GM20000 (cell line): ENCODE results near the gene FANCF.

Source experiments
- DNase-seq: peaks from one replicate; pipeline ENCODE4 v3.0.0; 2012; ENCODE audit warnings: low spot score
- TF ChIP-seq, protein P1 (sequence below): IDR thresholded peaks from 2 replicates; pipeline ENCODE4 v1.5.1; 2012; ENCODE audit warnings: mild to moderate bottlenecking, control low read depth; ENCODE audit errors: extremely low read depth, missing control alignments

The FANCF gene, protein sequence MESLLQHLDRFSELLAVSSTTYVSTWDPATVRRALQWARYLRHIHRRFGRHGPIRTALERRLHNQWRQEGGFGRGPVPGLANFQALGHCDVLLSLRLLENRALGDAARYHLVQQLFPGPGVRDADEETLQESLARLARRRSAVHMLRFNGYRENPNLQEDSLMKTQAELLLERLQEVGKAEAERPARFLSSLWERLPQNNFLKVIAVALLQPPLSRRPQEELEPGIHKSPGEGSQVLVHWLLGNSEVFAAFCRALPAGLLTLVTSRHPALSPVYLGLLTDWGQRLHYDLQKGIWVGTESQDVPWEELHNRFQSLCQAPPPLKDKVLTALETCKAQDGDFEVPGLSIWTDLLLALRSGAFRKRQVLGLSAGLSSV

DNA sequence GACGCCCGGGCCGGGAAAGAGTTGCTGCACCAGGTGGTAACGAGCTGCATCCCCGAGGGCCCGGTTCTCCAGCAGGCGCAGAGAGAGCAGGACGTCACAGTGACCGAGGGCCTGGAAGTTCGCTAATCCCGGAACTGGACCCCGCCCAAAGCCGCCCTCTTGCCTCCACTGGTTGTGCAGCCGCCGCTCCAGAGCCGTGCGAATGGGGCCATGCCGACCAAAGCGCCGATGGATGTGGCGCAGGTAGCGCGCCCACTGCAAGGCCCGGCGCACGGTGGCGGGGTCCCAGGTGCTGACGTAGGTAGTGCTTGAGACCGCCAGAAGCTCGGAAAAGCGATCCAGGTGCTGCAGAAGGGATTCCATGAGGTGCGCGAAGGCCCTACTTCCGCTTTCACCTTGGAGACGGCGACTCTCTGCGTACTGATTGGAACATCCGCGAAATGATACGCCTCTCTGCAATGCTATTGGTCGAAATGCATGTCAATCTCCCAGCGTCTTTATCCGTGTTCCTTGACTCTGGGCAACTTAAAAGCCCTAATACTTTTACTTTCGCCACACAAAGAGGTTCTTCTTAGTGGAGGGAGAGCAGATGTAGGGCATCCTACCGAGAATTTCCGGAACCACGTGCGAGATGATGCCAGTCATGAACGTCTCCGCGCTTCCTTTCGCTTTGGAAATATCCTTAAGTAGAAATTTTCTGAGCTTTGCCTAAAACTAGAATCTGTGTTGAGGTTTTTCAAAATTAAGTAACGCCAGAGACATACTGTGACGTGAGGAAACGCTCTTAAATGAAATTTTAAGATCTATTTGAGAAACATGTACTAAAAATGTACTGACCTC is at the start of gene FANCF:
FANCF (minus strand) TSS at position 376 of the 840 bp plus-strand sequence; CDS start at position 363, 13 bp downstream.
- DNase-seq = peak; percentile 90
- TF ChIP-seq, protein P1, sequence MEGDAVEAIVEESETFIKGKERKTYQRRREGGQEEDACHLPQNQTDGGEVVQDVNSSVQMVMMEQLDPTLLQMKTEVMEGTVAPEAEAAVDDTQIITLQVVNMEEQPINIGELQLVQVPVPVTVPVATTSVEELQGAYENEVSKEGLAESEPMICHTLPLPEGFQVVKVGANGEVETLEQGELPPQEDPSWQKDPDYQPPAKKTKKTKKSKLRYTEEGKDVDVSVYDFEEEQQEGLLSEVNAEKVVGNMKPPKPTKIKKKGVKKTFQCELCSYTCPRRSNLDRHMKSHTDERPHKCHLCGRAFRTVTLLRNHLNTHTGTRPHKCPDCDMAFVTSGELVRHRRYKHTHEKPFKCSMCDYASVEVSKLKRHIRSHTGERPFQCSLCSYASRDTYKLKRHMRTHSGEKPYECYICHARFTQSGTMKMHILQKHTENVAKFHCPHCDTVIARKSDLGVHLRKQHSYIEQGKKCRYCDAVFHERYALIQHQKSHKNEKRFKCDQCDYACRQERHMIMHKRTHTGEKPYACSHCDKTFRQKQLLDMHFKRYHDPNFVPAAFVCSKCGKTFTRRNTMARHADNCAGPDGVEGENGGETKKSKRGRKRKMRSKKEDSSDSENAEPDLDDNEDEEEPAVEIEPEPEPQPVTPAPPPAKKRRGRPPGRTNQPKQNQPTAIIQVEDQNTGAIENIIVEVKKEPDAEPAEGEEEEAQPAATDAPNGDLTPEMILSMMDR = no peak

DNA sequence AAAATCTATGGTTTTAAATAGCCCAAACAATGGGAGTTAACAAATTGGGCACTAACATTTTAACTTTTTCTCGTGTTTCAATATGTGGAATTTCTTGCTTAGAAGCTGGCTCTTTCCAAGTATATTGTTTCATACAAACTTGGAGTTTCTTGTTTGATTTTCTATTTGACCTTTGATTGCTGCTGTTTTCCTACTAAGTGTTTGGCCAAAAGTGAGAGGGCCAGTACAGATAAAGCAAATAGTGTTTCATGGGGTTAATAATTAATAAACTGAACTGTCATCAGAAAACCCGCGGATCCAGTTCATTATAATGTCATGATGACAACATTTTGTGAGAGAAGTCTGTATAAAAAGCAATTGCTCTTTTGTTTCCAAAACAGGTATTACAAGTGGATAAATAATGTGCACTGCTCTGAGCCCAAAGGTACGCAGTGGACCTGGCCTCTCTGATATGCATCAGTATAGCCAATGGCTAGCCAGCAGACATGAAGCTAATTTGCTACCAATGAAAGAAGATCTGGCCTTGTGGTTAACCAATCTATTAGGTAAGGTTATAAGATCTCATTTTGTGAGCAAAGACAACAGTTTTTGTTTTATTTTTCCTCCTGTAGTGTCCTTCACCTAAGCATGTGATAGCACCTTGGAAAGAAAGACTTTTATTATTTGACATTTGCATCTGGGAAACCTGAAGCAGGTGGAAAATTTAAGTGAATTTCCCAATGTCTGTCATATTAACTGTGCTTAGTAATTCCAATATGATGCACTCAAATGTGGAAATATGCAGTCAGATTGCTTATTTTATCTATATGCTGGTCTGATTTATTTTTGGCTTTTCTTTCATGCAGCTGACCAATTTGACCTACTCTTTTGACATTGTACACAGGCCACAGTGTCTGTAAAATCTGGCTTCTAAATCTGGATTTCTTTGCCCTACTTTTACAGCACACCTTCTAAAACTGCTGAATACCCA is 49.1 kb upstream of the FANCF start:
- no peak for DNase-seq
- TF ChIP-seq, protein P1 = no peak

DNA sequence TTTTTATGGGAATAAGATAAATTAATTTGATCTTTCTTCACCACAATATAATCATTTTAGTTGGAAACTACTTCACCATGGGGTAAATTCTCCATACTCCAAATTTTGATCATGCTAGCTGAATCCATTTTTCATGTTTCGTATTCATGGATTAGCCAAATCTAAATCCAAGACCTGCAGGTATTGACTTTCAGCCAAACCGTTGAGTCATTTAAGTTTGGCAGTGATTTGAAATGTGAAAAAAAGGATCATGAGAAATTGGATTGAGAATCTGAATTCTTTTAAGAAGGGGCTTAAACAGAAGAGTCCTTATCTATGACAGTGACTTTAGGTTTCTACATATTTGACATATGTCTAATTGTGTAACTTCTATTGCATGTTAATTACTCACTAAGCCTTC is 46.1 kb upstream of the FANCF start:
- TF ChIP-seq, protein P1 = no peak
- no peak for DNase-seq

DNA sequence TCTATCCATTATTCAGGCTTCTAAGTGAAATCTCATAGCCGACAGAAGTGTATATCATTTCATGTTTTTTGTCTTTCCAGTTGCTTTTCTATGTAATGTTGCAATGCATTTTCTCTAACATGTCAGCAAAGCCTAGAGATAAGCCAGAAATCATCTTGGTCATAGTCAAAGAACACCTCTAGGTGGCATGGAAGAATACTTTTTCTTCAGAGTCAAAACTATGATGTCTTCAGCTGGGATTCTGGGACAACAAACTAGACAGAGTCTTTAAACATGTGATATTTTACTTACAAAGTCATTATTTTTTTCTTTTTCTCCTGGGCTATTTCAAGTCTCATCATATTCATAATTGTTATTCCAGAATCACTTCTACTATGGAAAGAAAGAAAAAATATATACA is 45.2 kb upstream of the FANCF start:
- TF ChIP-seq, protein P1 = peak; percentile 41
- DNase-seq = peak; percentile 42

DNA sequence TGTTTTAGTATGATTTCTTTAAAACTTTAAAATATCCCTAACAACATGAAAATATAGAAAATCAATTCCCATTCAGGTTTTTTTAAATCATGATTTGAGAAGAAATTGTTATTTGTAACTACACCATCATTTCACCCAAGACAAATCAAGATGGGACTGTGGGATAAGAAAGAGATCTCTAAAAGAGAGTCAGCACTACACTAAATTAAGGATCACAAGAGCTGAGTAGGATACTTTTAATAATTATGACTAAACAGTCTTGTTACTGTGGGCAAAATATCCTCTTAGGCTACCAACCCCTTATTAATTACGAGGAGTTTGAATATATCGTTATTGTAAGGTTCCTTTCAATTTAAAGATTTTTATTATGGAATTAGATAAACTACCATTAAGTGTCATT is 43.7 kb upstream of the FANCF start:
- TF ChIP-seq, protein P1 = no peak
- DNase-seq = no peak

DNA sequence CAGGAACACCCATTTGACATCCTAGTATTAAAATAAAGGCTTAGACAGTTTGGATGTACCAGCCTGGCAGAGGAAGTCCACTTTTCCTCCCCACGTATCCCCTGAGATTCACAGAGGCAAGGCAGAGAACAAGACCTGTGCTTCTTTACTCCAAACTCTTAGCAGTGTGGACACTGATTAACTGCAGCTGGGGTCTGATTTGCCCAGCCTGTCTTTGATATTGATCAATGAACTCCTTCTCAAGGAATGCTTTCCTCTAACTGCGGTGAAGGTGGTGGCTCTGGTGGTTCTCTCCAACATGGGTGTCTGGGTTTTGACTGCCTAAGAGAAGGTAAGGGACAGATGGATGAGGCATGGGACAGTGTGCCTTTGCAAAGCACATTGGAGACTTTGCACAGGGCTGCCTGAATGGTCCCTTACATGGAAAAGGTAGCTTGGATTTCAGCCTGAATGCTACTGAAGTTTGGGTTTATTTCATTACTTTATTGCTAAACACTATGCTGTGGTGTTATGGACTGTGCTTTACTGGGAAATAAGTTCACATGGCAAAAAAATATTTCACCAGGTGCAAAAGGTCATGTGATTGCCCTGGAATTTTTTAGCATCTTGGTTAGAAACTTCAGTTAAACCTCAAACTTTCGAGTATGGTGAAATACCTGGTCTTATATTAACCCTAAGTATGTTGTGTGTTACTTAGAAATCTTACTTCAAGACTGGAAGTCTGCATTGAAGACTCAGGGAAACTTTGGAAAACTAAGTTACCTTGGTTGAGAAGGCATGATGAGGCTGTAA is 42.6 kb upstream of the FANCF start:
- no peak for DNase-seq
- TF ChIP-seq, protein P1 = no peak
